Right renal pelvis (tissue), 4 donors: ENCODE data around the gene GDAP2. TPM values are rescaled to one million over a fixed set of nuclear protein-coding genes. Genes with fewer than 3 reads are reported as not detected.

Source experiments
- DNase-seq, 4 donors: peaks; one replicate each; pipeline ENCODE4 v3.0.0-alpha.2; 2013; ENCODE audit warnings: low read depth in 4 of 4, low spot score in 3 of 4, missing footprints in 1 of 4
- polyA plus RNA-seq, 4 donors: library from polyadenylated mRNA; unstranded; fragments of 120-200 nt; gene quantifications; one replicate each; pipeline ENCODE4 v1.2.1, GENCODE V29; 2013; ENCODE audit not compliant: insufficient read length in 4 of 4

GDAP2 gene
- polyA plus RNA-seq, 4 donors, result 17.9 to 21.6 (median 20.0) TPM

DNA sequence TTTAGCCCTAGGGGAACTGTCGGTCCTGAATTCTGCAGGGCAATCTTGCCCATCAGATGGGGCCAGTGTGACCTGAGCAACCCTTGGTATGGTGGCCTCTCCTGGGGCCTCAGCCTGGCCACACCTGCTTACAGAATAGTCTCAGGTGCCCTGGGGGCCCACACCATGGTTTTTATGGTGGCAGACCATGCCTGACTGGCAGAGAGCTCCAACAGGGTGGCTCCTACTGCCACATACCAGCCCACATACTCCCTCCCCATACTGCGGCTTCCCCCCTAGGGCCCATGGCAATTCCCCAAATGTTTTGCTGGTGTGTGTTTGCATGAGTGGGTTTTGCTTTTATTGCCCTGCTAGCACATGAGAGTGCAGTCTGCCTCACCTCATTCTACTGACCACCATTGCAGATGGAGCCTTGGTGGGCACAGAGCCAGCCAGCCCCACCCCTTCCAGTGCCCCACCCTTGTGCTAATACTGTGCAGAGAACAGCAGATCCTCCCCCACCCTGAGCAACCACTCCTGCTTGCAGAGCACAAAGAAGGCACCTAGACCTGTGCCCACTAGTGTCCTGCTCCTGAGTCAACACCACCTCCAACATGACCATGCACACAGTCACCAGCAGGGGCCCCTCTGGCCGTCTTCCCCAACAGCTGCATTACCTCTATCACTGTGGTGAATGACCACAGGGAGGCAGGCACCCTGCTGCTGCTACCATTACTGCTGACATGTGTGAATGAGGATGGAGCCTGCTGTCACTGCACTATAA, 86.8 kb downstream of the GDAP2 start:
- no peak for DNase-seq

DNA sequence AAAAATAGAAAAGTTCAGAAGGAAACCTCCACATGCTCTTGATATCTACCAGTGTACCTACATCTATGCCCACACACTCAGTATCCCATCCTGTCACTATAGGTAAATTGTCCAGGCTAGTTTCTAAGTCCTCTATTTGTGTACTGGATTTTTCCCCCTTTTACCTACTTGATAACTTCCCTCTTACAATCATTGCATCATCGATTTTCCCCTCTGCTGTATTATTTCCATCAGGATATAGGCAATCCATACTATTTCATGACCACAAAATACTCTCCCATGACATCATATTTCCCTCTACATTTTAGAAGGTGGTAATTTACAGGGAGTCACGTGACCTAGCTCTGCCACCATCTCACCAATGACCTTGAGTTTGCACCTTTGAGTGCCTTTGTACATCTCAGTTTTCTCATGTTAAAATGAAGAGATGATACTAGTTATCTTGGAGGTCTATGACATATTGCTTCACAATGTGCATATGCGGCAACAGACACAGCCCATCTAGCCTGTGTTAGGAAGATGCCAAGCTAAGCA, 88.2 kb downstream of the GDAP2 start:
- no peak for DNase-seq

DNA sequence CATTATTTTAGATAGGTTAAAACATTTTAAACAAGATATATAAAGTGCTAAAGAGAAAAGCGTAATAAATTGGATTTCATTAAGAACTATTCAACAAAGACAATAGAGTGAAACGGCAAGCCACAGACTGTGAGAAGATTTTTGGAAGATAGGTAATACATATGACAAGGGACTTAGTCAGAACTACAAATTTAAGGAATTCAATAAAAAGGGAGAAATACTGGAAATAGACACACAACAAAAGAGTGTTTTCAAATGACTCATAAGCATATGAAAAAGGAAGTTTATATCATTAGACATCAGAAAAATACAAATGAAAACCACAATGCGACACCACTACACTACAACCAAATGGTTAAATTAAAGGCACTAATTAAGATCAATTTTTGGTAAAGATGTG, 90.5 kb downstream of the GDAP2 start:
- no peak for DNase-seq

DNA sequence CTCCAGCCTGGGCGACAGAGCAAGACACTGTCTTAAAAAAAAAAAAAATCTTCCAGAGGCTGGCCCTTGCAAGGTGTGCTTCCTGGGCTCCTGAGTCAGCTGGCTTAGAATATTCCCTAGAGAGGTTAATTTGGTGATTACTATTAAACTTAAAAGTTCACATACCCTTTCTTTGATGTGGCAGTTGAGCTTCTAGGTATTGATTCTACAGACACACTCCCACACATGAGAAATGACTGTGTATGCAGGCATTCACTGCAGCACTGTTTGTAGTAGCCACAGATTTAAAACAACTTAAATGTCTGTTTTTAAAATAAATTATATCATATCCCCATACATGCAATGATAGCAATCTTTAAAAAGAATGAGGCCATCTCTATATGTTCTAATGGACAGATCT, 93.4 kb downstream of the GDAP2 start:
- no peak for DNase-seq

DNA sequence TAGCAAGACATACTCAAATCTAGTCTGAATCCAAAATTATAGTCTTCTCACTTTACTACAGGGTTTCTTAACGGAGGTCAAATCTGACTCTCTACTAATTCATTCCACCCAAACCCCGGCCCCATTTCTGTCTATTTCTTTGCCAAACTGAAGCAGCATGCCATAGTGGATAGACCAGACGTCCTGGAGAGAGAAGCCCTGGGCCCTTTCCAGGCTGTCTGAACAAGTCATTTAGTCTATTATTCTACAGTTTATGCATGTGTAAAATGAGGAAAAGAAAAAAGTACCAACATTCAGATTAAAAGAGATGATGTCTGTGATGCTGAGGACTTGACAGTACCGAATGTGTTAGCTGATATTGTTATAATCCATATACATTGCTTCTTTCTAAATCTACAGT, 95.0 kb downstream of the GDAP2 start:
- DNase-seq, result no peak

DNA sequence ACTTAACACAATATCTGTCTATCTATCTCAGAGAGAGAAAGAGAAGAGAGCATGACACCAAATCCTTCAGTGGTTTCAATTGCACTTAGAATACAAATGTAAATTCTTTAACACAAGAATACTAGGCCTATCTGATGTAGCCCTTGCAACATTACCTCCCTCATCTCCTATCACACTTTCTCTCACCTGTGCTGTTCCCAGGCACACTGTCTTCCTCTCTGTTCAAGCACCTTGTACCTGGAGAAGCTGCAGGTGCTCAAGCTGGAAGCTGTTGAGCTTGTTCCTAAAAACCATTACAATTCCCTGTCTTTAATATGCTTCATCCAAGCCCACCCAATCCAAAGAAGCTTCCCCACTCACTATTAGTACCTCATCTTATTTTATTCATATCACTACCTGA, 97.0 kb downstream of the GDAP2 start:
- no peak for DNase-seq

DNA sequence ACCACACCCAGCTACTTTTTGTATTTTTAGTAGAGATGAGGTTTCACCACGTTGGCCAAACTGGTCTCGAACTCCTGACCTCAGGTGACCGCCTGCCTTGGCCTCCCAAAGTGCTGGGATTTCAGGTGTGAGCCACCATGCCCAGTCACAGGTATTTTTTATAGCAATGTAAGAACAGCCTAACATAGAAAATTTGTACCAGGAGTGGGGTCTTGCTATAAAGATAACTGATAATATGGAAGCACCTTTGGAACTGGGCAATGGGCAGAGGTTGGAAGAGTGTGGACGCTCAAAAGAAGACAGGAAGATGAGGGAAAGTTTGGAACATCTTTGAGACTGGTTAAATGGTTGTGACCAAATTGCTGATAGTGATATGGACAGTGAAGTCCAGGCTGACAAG, 99.2 kb downstream of the GDAP2 start:
- DNase-seq, result no peak

DNA sequence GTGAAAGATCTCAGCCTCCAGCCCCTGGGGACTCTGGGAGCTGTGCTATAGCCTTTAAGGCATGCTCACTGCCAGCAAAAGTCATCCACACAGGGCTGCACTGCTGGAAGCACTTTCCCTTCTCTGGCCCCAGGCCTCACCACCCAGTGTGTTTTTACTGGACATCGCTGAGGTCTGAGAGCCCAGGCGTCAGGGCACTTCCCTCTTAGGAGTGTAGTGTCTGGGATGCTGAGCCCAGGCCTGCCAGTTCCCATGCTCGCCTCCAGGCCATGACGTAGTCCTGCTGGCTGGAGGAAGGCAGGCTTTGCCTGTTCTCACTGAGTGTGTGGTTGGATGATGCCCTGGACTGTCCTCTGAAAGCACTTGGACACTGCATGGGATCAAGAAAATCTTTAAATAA, 101.2 kb downstream of the GDAP2 start:
- DNase-seq, result no peak

DNA sequence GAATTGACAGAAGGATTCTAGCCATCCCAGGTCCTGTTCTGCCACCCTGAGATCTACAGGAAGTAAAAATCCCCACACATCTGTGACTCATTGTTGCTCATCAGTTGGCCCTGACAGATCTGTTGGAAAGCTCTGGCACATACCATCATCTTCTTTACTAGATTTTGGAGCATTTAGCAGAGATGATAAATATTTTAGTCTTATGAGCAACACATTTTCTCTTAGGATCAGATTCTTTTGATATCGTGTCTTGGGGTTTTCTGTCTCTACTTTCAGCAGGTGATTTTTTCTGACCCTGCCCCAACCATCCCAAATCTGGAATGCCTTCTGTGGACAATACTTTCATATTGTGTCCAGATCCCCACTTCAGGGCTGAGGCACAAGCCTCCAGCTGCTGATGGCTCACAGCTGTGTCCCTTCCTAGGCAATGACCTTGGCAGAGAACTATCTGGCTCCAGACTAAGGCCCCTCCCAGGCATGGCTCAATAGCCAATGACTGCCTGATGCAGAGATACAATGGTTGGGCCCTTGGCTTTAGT, 102.8 kb downstream of the GDAP2 start:
- DNase-seq, result no peak

DNA sequence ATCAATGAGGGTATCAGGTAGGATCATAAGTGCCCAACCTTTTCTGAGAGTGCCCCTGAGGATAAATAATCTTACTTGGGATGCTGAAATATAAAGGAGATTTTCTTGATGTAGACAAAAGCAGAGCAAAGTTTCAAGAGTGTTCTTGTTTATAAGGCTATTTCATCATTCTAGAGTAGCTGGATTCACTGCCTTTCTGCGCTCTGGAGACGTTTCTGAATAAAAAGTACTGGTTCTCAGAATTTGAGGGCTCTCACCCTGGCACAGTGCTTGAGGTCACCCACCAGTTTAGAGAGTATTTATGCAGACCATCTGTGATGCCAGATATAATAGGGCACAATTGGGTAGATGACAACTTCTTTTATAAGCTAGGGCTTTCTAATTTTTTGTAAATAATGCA, 103.3 kb downstream of the GDAP2 start:
- DNase-seq, result no peak

DNA sequence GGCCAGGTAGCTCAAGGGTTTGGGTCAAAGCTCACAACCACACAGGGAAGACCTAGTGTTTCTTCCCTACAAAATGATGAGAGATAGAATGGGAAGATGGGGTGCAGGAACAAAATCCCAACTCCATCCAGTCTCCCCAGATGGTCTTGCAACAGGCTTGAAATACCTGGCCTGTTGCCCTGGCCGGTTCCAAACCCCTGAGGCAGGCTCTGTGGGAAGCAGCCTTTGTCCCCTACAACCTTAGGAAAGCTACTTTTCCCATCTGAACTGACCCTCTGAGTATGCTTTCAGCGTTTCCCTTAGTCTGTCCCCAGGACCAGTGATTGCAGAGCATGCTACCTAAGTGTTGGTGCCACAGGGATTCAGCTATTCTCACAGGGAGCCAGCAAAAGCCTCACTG, 104.0 kb downstream of the GDAP2 start:
- DNase-seq, result no peak

DNA sequence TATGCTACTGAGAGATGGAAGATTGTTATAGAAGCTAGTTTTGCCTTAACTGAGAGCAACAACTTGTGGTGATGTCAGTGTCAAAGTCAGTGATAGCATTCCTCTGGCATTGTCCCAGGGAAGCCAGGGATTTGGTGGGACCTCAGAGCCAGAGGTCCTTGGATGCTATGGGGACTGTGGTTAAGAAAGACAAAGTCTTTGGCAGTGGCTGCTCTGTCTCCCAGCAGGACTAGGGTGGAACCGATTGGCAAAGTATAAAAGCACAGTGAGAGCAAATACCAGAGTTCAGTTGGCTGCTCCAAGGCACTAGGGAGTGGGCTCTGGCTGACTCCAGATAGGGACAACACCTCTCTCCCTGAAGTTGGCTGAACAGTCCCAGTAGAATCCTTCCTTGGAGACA, 104.8 kb downstream of the GDAP2 start:
- DNase-seq, result no peak

DNA sequence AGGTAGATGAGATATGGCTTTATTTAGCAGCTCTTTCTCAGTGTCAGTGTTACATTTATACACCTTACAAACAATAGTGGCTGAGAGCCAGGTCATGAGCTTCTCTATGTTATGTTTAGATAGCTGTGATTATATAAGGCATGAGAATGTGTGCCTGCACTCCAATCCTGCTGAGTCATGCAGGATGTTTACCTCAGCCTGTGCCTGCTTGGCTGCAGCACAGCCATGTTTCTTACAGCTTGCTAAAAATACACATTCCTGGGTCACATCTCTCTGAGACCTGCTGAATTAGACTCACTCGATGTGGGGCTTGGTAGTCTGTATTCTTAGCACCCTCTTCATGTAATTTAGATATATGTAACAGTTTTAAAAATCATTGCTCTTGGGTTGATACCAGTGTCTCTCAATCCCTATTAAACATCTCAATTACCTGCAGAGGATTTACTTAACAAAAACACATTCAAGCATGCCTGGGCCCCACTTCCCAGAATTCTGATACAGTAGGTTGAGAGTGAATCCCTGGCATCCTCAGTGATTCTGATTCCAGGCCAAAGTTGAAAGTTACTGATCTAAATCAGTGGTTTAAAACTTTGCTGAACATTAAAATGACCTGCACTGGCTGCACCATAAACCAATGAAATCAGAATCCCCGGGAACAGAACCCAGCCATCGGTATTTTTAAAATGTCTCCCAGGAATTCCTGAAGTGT, 107.5 kb downstream of the GDAP2 start:
- DNase-seq, result no peak

DNA sequence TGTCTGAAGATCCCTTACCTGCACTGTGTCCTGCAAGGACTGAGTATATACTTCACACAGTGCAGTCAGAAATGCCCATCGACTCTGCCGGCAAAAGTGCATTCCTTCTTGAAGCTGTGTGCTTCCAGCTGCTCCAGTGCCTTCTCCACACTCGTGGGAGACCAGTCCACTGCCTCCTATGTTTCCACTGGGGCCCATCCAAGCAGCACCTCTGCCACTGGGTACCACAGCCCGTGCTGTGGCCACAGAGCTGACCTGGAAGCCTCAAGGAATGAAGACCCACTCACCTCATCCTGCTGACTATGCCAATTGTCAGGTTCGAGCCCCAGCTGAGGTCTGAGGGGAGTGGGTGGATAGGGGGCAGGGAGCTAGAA, 108.1 kb downstream of the GDAP2 start:
- no peak for DNase-seq

DNA sequence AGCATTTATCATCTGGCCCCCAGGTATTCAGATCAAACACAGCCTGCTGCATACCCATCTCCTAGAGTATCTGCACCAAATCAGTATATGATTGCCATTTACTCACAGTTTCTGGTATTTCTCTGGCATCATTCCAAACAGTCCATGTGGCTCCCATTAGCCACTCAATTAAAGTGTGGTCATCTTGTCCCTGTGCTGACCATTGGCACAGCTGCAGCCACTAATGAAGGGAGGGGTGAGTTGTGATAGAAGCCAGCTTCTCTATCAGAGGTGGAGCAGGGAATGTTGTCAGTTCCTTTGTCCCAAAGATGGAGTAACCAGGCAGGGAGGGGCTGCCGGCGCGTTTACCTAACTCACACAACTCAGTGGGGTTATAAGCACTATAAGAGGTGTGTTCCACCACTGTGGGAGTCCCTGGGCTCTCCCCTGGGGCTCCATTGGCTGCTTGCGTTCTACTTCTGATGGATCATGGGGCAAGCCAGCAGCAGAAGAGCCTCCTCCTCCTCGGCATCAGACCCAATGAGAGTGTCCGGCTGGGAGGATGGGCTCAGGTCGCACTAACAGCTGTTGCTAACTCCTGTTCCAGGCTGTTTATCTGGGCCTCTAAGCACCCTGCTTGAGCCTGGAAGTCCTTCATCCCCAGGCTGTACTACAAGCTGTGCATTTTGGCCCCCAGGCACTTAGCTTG, 108.6 kb downstream of the GDAP2 start:
- no peak for DNase-seq

DNA sequence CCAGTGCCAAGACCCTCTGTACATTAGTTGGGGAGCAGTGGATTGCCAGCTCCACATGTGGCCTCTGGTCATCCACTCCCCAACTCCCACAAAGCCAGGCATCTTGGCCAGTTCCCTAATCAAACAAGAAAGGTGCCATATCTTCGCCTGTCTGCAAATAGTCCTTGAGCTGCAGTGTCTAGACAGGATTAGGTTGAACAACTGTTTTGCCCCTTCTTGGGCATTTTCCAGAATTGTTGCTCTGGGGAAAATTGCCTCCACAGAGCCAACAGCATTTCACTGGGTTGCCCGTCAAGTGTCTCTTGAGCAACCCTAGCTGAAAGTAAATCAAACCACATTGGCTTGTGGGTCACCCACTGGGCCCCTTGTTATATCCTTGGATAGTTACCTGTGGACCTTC, 109.3 kb downstream of the GDAP2 start:
- no peak for DNase-seq

DNA sequence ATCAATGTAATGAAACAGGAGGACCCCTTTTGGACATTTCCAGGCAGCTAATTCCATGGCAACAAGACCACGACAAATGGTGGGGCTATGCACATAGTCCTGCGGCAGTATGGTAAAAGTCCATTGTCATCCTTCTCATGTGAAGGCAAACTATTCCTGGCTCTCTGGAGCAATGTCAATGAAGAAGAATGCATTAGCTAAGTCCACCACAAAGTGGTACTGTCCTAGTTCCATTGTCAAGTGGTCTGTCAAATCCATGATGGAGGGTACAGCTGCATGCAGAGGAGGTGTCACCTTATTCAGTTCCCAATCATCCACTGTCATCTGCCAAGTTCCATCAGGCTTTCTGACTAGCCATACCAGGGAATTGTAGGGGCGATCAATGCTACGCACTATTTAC, 110.1 kb downstream of the GDAP2 start:
- DNase-seq, result no peak

DNA sequence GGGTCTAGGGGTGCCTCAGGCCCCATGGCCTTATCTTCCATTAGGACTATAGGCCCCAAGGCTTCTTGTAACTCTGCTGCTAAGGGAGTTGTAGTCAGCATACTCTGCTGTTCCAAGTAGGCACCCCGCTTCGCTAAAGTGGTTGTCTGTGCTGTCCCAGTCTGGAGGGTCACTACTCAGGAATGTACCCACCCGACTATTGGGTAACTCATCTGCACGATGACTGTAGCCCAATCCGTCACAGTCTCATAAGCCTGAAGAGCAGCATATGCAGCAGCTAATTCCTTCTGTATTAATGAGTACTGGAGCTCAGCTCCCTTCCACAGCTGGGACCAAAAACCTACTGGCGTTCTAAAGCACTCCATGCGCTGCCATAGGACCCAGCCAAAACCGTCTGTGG, 111.0 kb downstream of the GDAP2 start:
- DNase-seq, result no peak

DNA sequence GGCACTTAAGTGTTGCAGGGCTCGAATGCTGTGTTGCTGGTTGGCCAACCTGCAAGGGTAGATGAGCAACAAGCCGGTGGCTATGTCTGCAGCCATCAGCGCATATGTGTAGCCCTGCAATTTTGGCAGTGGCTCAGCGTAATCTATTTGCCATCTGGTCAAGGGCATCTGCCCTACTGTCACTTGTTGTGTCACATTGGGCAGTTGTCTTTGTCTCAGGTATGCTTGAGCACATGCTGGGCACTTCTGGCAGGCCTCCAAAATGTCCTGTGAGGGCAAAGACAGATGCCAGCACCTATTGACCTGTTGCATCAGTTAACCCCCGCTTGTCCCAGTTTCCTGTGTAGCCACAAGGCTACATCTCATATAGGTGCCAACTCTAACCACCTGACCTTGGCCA, 111.8 kb downstream of the GDAP2 start:
- no peak for DNase-seq

DNA sequence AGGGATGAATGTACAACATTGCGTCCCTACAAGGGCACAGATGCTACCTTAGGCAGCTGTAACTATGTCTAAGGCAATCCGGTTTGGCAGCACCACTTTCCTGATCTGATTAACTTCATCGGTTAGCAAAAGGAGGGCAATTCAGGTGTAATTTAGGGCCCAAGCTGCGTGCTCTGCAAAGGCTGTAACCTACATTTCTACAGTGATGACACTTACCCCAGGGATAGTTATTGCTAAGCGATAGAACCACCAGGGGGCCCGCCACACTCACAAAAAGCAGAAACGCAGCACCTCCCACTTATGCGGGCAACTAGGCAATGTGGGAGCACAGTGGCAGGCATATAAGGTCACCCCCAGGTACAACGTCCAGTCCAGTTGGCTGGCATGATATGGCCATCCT, 113.5 kb downstream of the GDAP2 start:
- DNase-seq, result no peak
